Measurements from ENCODE around the gene KMT2D. TPM values are rescaled to one million over a fixed set of nuclear protein-coding genes. Genes with fewer than 3 reads are reported as not detected.

The KMT2D gene
- total RNA-seq, 2 donors from 2014 or later, result 68.6 to 84.2 TPM

GRCh38 chr12:49093792-49094159 lies 33.2 kb upstream of the KMT2D start:
- Mint-ChIP-seq H3K4me1 (ENCODE audit: low read depth) (peaks cover 44% of the 10 kb centered on the region), H3K9me3 (no peaks in the 10 kb centered on the region), H3K27ac (no peak overlapping the region), H3K36me3 (ENCODE audit: insufficient read depth in 2 of 2) (peaks cover 0 to 2% of the 10 kb centered on the region in 2 donors), H3K4me3 (peak overlapping the region; percentile 56 to 63), H3K27me3 (ENCODE audit: low read depth) (peaks cover 61% of the 10 kb centered on the region)
- ATAC-seq (replicated peaks in 1 of 2) (no peak), DNase-seq (no peak)

DNA sequence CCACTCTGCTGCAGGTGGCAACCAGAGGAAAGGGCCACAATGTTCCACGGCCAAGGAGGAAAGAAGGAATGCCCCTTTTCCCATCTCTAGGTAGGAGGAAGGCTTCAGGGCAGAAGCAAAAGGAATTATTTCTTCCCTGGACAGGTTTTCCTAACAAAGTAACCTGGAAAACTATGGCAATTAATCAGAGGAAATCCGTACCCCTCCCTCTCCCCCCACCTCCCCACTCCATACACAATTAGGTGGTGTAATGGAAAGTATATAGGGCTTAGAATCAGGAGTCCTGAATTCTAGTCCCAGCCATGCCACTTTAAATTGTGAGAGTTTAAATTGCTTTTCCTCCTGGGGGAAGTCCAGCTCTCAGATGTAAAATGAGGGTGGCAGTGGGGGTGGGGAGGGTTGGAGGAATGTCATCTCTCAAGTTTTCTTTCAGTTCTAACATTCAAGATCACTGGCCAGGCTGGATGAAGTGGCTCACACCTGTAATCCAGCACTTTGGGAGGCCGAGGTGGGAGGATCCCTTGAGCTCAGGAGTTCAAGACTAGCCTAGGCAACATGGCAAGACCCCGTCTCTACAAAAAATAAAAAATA lies 32.3 kb upstream of the KMT2D start:
- H3K4me3 Mint-ChIP-seq, result peak overlapping the region in 1 of 2 donors; percentile 77
- H3K4me1 Mint-ChIP-seq (ENCODE audit: low read depth), result peaks cover 52% of the 10 kb centered on the region
- H3K9me3 Mint-ChIP-seq, result no peaks in the 10 kb centered on the region
- H3K27ac Mint-ChIP-seq, result no peak overlapping the region
- peaks cover 67% of the 10 kb centered on the region for H3K27me3 Mint-ChIP-seq (ENCODE audit: low read depth)
- no peak for ATAC-seq (replicated peaks in 1 of 2)
- DNase-seq, result no peak
- H3K36me3 Mint-ChIP-seq (ENCODE audit: insufficient read depth in 2 of 2), result peaks cover 0 to 2% of the 10 kb centered on the region in 2 donors

DNA sequence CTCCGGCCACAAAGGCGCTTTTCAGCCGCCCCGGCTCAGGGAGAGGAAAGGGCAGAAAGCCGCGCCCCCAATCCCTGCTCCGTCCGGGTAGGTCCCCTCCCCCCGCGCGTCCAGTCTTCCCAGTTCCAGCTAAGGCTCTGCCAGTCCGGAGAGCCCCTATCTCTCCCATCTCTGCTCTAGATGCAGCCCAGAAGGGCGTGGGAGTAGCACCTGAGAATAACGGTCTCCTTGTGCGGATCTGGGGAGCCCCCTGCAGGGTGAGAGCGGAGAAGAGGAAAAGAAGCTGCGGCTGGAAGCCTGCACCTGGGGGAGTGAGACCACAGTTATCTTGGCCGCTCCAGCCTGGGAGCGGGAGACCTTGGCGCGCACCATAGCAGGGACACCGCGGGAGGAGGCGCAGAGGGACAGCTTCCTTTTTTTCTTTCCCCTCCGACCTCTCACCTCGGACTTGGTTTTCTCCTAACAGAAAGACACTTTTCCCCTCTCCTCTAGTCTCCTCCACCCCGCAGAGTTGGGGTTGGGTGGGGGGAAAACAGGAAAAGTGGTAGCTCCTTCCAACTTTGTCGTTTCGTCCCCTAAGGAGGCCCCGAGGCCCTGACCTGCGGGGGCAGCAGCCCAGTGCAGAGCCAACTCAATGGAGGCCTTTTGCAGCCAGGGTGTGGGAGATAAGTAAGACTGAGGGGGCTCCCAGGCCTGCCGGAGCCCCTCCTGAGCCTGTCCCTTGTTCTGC lies 31.7 kb upstream of the KMT2D start:
- ATAC-seq (replicated peaks in 1 of 2) (peak; percentile 41 to 51), DNase-seq (peak; percentile 71 to 77)
- Mint-ChIP-seq H3K27me3 (ENCODE audit: low read depth) (peaks cover 68% of the 10 kb centered on the region), H3K4me1 (ENCODE audit: low read depth) (peaks cover 59% of the 10 kb centered on the region), H3K36me3 (ENCODE audit: insufficient read depth in 2 of 2) (peaks cover 0 to 2% of the 10 kb centered on the region in 2 donors), H3K9me3 (no peaks in the 10 kb centered on the region), H3K4me3 (peak overlapping the region; percentile 77 to 91), H3K27ac (no peak overlapping the region)

DNA sequence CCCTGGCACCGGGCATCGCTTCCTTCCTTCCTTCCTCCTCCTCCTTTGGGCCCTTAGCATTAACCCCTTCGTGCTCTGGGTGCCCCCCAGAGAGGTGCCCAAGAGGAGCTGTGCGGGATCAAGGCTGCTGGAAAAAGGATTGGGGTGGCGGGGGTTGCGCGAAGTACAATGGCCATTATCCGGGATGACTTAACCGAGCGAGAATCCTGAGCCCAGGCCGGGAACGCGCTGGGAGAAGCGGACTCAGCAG lies 31.2 kb upstream of the KMT2D start:
- no peaks in the 10 kb centered on the region for H3K9me3 Mint-ChIP-seq
- ATAC-seq (replicated peaks in 1 of 2) (no peak), DNase-seq (no peak)
- H3K27me3 Mint-ChIP-seq (ENCODE audit: low read depth), result peaks cover 73% of the 10 kb centered on the region
- H3K36me3 Mint-ChIP-seq (ENCODE audit: insufficient read depth in 2 of 2), result peaks cover 0 to 2% of the 10 kb centered on the region in 2 donors
- H3K4me1 Mint-ChIP-seq (ENCODE audit: low read depth), result peaks cover 64% of the 10 kb centered on the region
- peak overlapping the region; percentile 77 to 91 for H3K4me3 Mint-ChIP-seq
- no peak overlapping the region for H3K27ac Mint-ChIP-seq

- Mint-ChIP-seq H3K27ac (peak overlapping the region; percentile 48), H3K27me3 (ENCODE audit: low read depth) (peaks cover 74% of the 10 kb centered on the region), H3K4me1 (ENCODE audit: low read depth) (peaks cover 66% of the 10 kb centered on the region), H3K36me3 (ENCODE audit: insufficient read depth in 2 of 2) (peaks cover 0 to 2% of the 10 kb centered on the region in 2 donors), H3K9me3 (no peaks in the 10 kb centered on the region), H3K4me3 (peak overlapping the region; percentile 77 to 91)
- DNase-seq (peak in 1 of 2 donors; percentile 14), ATAC-seq (replicated peaks in 1 of 2) (no peak)
Measured at GRCh38 chr12:49091056-49091835, 30.7 kb upstream of the KMT2D start.

DNA sequence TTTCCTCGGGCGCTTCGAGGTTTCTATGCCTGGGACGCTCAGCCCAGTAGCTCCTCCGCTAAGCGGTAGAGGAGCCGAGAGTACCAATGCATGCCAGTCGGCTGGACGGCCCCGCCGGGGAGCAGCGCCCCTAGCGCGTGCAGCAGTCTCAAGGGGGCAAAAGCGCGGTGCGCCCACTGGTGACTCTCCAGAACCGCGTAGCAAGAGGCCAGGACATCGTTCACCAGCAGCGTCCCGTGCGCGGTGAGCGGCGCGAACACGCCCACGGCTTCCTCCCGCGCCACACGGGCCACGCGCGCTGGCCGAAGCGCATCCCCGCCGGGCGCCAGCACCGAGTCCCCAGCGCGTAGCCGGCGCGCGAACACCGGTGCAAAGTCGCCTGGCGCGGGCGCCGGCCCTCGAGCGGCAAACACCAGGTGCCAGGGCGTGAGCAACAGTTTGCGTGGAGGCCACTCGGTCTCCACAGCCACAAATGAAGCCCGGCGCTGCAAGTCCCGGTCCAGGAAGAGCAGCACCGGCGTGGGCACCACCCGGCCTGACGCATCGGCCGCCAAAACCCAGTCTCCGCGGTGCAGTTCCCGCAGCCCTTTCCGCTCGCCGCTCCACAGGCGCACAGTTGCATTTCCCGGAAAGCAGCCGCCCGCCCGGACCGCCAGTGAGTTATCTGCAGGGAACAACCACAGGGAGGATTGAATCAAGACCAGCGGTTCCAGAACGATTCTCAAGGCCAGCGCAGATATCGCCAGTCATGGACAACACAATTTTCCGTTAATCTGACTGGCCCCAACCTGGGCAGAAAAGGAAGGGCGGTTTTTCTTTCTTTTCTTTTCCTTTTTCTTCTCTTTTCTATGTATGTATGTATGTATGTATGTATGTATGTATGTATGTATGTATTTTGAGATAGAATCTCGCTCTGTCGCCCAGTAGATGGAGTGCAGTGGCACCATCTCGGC lies 29.5 kb upstream of the KMT2D start:
- ATAC-seq (replicated peaks in 1 of 2) (peak; percentile 36 to 53), DNase-seq (peak; percentile 57 to 60)
- H3K36me3 Mint-ChIP-seq (ENCODE audit: insufficient read depth in 2 of 2), result no peaks in the 10 kb centered on the region
- H3K9me3 Mint-ChIP-seq, result no peaks in the 10 kb centered on the region
- H3K4me3 Mint-ChIP-seq, result peak overlapping the region; percentile 77 to 91
- peaks cover 67% of the 10 kb centered on the region for H3K27me3 Mint-ChIP-seq (ENCODE audit: low read depth)
- H3K27ac Mint-ChIP-seq, result peak overlapping the region; percentile 94
- peaks cover 66% of the 10 kb centered on the region for H3K4me1 Mint-ChIP-seq (ENCODE audit: low read depth)

GRCh38 chr12:49088932-49089330 lies 28.3 kb upstream of the KMT2D start:
- H3K4me3 Mint-ChIP-seq, result peak overlapping the region; percentile 44 to 61
- H3K4me1 Mint-ChIP-seq (ENCODE audit: low read depth), result peaks cover 64% of the 10 kb centered on the region
- ATAC-seq (replicated peaks in 1 of 2) (no peak), DNase-seq (no peak)
- no peak overlapping the region for H3K27ac Mint-ChIP-seq
- peaks cover 61% of the 10 kb centered on the region for H3K27me3 Mint-ChIP-seq (ENCODE audit: low read depth)
- H3K36me3 Mint-ChIP-seq (ENCODE audit: insufficient read depth in 2 of 2), result no peaks in the 10 kb centered on the region
- no peaks in the 10 kb centered on the region for H3K9me3 Mint-ChIP-seq

- H3K9me3 Mint-ChIP-seq, result no peaks in the 10 kb centered on the region
- peaks cover 55% of the 10 kb centered on the region for H3K27me3 Mint-ChIP-seq (ENCODE audit: low read depth)
- ATAC-seq (replicated peaks in 1 of 2), result peak; percentile 82 to 86
- DNase-seq, result peak; percentile 77 to 81
- peak overlapping the region; percentile 44 to 61 for H3K4me3 Mint-ChIP-seq
- peaks cover 58% of the 10 kb centered on the region for H3K4me1 Mint-ChIP-seq (ENCODE audit: low read depth)
- no peaks in the 10 kb centered on the region for H3K36me3 Mint-ChIP-seq (ENCODE audit: insufficient read depth in 2 of 2)
- no peak overlapping the region for H3K27ac Mint-ChIP-seq
Measured at GRCh38 chr12:49088150-49088931, 27.7 kb upstream of the KMT2D start.

DNA sequence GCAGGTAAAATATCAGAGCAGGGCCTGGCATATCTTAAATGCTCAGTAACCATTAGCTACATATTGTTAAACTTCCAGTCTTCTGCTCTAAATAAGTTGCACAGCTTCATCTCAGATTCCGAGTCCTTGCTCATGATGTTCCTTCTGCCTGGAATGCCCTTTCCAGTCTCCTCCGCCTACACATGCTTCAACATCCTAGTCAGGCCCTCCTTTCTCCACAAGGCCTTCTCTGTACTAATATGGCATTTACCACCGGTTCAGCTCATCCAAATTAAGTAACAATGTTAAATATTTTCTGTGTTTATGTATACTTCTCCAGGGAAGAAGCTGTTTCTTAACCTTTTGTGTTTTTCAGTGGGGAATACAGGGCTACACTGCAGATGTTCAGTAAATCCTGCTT lies 25.5 kb upstream of the KMT2D start:
- Mint-ChIP-seq H3K27me3 (ENCODE audit: low read depth) (peaks cover 35% of the 10 kb centered on the region), H3K36me3 (ENCODE audit: insufficient read depth in 2 of 2) (no peaks in the 10 kb centered on the region), H3K9me3 (no peaks in the 10 kb centered on the region), H3K4me1 (ENCODE audit: low read depth) (peaks cover 41% of the 10 kb centered on the region), H3K4me3 (no peak overlapping the region), H3K27ac (no peak overlapping the region)
- ATAC-seq (replicated peaks in 1 of 2) (no peak), DNase-seq (no peak)

DNA sequence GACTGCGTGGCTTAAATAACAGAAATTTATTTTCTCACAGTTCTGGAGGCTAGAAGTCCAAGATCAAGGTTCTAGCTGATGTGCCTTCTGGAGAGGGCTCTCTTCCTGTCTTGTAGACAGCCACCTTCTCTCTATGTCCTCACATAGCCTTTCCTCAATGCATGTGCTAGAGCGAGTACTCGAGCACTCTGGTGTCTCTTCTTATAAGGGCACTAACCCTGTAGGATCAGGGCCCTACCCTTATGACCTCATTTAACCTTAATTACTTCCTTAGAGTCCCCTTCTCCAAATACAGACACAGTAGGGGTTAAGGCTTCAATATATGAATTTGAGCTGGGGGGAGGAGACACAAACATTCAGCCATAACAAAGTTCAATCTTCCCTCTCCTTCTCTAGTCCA lies 23.8 kb upstream of the KMT2D start:
- Mint-ChIP-seq H3K4me3 (no peak overlapping the region), H3K27me3 (ENCODE audit: low read depth) (peaks cover 24% of the 10 kb centered on the region), H3K4me1 (ENCODE audit: low read depth) (peaks cover 26% of the 10 kb centered on the region), H3K9me3 (no peaks in the 10 kb centered on the region), H3K27ac (no peak overlapping the region), H3K36me3 (ENCODE audit: insufficient read depth in 2 of 2) (no peaks in the 10 kb centered on the region)
- no peak for ATAC-seq (replicated peaks in 1 of 2)
- DNase-seq, result no peak

GRCh38 chr12:49079793-49080192 lies 19.2 kb upstream of the KMT2D start:
- peaks cover 9% of the 10 kb centered on the region for H3K27me3 Mint-ChIP-seq (ENCODE audit: low read depth)
- no peak overlapping the region for H3K4me3 Mint-ChIP-seq
- H3K36me3 Mint-ChIP-seq (ENCODE audit: insufficient read depth in 2 of 2), result no peaks in the 10 kb centered on the region
- DNase-seq, result no peak
- no peaks in the 10 kb centered on the region for H3K4me1 Mint-ChIP-seq (ENCODE audit: low read depth)
- no peak for ATAC-seq (replicated peaks in 1 of 2)
- H3K9me3 Mint-ChIP-seq, result no peaks in the 10 kb centered on the region
- no peak overlapping the region for H3K27ac Mint-ChIP-seq

DNA sequence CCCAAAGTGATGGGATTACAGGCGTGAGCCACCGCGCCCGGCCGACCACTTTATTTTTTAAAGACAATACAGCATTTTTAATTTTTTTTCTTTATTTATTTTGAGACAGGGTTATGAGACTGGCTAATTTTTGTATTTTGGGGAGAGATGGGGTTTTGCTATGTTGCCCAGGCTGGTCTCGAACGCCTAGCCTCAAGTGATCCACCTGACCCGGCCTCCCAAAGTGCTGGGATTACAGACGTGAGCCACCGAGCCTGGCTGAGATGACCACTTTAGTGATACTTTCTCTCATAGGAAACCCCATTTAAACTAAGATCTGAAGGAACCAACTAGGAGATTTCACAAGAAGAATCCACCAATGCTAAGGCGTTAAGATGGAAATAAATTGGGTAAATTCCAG lies 10.4 kb upstream of the KMT2D start:
- no peaks in the 10 kb centered on the region for H3K9me3 Mint-ChIP-seq
- no peaks in the 10 kb centered on the region for H3K27me3 Mint-ChIP-seq (ENCODE audit: low read depth)
- peaks cover 25% of the 10 kb centered on the region for H3K4me1 Mint-ChIP-seq (ENCODE audit: low read depth)
- no peak for ATAC-seq (replicated peaks in 1 of 2)
- no peak overlapping the region for H3K27ac Mint-ChIP-seq
- DNase-seq, result no peak
- no peak overlapping the region for H3K4me3 Mint-ChIP-seq
- peaks cover 3 to 5% of the 10 kb centered on the region in 2 donors for H3K36me3 Mint-ChIP-seq (ENCODE audit: insufficient read depth in 2 of 2)

Measured in activated T-cell treated with anti-CD3 and anti-CD28 coated beads, Interleukin-2, amount 50 U/mL, for 72 hours (primary cell).